Loucy (cell line): ENCODE results near the gene GPER1.

Experiments used
- CTCF ChIP-seq: fragments of 200-600 bp; sonication (generic); conservative IDR thresholded peaks from 2 replicates; pipeline ENCODE4 v1.5.1; 2014; ENCODE audit warnings: mild to moderate bottlenecking, antibody characterized with exemption, low read length
- EZH2phosphoT487 ChIP-seq: fragments of 200-600 bp; IDR thresholded peaks from 2 replicates; pipeline ENCODE4 v1.6.1; 2018; ENCODE audit warnings: antibody characterized with exemption, mild to moderate bottlenecking, moderate library complexity, borderline replicate concordance

DNA sequence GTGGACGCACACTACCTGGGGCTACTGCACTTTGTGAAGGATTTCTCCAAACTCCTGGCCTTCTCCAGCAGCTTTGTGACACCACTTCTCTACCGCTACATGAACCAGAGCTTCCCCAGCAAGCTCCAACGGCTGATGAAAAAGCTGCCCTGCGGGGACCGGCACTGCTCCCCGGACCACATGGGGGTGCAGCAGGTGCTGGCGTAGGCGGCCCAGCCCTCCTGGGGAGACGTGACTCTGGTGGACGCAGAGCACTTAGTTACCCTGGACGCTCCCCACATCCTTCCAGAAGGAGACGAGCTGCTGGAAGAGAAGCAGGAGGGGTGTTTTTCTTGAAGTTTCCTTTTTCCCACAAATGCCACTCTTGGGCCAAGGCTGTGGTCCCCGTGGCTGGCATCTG lies 29.6 kb upstream of the GPER1 start:
- no peak for TF ChIP-seq CTCF
- TF ChIP-seq EZH2phosphoT487: no peak
